Rectal smooth muscle tissue (tissue), 1 donor: Measurements from ENCODE around the gene LAMA5.

Experiments used
- H3K27ac ChIP-seq: one replicate; pipeline ENCODE4 v1.7.0; 2013; ENCODE audit warnings: low read depth, low read length, inconsistent platforms
- H3K27me3 ChIP-seq: one replicate; pipeline ENCODE4 v1.7.0; 2013; ENCODE audit warnings: low read length; ENCODE audit not compliant: control insufficient read depth, insufficient read depth
- H3K36me3 ChIP-seq: one replicate; pipeline ENCODE4 v1.7.0; 2013; ENCODE audit warnings: low read length; ENCODE audit not compliant: control insufficient read depth, insufficient read depth
- H3K4me1 ChIP-seq: one replicate; pipeline ENCODE4 v1.7.0; 2013; ENCODE audit warnings: low read length; ENCODE audit not compliant: control insufficient read depth, insufficient read depth
- H3K4me3 ChIP-seq: one replicate; pipeline ENCODE4 v1.7.0; 2013; ENCODE audit warnings: low read length
- H3K9ac ChIP-seq: one replicate; pipeline ENCODE4 v1.7.0; 2013; ENCODE audit warnings: low read length

Gene LAMA5

DNA sequence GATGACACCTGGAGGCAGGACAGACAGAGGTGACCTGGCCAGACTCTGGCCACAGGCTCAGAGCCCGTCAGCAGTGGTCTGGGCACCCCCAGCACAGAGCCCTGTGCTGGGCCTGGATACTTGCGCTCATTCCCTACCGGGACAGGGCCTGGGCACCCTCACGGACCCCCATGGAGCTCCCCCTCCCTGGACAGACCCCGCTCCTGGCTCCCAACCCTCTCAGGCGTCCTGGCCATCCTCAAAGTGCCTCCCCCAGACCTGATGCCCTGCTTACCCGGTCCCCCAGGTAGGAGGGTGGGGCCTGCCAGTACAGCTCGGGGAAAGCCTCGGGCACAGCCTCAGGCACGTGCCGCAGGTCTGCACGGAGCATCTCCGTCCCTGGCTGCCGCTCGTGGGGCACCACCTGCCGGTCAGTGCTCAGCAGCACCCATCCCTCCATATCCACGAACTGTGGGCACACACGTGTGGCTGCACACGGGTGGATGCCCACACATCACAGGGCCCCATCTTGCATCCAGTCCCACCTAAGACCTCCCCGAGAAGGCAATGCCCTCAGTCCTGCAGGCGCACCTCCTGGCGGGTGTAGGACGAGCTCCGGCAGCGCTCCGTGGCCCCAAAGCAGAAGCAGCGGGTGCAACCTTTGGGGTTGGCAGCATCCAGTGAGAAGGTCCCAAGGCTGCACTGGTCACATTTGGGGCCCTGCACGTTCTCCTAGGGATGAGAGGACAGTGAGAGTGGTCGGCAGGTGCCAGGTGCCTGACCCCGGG, 40.0 kb downstream of the LAMA5 start:
- H3K27me3 ChIP-seq = no peaks in the 10 kb centered on the region
- H3K27ac ChIP-seq = no peak overlapping the region
- no peaks in the 10 kb centered on the region for H3K4me1 ChIP-seq
- H3K4me3 ChIP-seq = no peak overlapping the region
- H3K36me3 ChIP-seq = peaks cover 31% of the 10 kb centered on the region
- H3K9ac ChIP-seq = no peak overlapping the region

DNA sequence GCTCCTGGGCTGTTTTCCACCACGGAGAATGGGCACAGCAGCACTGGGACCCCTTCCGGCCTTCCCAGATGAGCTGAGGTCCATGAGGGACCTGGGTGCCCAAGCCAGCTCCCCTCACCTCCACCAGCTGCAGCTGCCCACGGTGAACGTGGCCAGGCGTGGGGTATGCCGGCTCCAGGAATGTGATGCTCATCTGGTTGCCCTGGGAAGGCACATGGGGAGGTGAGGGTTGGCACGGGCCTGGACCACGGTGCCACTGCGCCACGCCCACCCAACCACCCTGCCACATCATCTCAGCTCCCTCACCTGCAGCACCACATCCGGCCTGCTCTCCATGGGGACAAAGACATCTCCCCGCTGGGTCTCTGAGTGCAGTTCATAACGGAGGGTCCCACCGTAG, 40.6 kb downstream of the LAMA5 start:
- Histone ChIP-seq H3K4me1 (no peaks in the 10 kb centered on the region), H3K27me3 (no peaks in the 10 kb centered on the region), H3K27ac (no peak overlapping the region), H3K9ac (no peak overlapping the region), H3K36me3 (peaks cover 31% of the 10 kb centered on the region), H3K4me3 (no peak overlapping the region)

DNA sequence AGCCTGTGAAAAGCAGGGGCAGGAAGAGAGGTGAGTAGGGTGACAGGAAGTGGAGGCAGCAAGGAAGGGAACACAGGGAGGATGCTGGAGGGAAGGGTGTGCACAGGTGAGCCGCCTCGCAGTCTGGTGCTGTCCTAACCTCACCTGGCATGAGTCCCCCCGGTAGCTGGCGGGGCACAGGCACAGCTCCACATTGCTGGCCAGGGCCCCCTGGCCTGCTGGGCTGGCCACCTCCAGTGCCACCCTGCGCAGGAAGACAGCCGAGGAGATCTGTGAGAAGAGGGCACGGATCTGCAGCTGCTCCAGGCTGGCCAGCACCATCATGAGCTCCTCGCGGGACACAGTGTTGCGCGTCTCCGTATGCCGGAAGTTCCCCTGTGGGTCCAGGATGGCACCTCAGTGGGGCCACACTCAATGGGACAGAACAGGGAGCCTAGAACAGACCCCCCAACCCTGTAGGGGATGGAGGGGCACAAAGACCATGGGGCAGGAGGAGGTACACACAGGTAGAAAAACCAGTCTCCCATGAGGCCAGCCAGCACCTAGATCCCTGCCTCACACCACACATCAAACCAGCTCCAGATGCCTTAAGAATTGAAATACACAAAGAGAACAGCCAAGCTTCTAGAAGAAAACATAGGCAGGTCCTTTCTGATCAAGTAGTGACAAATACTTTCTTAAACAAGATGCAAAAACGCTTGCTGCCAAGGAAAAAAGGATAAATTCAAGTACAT, 41.8 kb downstream of the LAMA5 start:
- Histone ChIP-seq H3K4me1 (no peaks in the 10 kb centered on the region), H3K27ac (no peak overlapping the region), H3K9ac (no peak overlapping the region), H3K36me3 (peaks cover 31% of the 10 kb centered on the region), H3K4me3 (no peak overlapping the region), H3K27me3 (no peaks in the 10 kb centered on the region)

DNA sequence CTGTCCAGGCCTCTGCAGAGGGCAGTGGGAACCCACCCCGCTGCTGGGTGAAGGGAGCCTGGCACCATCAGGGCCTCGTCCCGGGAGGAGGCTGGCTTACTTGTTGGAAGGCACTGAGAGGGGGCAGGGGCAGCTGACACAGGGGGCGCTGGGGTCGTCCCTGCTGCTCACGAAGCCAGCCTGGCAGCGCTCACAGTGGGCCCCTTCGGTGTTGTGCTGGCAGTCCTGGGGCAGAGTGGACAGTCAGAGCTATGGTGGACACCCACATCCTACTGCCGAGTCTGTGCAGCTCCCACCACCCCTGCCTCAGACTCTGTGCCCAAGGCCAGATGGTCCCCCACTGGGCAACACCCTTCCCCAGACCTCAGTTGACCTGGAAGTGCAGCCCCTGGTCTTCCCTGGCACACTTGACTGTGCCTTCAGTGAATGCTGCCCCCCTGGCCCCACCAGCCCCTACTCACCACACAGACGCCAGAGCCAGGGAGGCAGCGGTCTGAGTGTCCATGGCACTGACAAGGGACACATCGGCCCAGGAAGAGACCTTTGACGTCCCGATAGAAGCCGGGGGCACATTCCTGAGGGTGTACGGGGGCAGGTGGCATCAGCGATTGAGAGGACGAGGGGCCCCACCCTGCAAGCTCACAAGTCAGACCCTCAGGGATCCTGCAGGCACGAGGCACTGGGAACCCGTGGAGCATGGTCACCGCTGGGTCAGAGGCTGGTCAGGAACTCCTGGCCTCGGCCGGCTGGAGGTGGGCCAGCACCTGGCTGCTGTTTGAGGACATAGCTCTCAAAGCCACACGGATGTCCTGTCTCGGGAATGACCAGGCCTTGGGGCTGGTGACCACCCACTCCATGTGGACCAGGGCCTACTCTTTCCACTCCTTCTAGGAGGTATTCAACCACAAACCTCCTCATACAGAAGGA, 42.9 kb downstream of the LAMA5 start:
- Histone ChIP-seq H3K9ac (no peak overlapping the region), H3K4me3 (no peak overlapping the region), H3K27me3 (no peaks in the 10 kb centered on the region), H3K36me3 (peaks cover 25% of the 10 kb centered on the region), H3K4me1 (no peaks in the 10 kb centered on the region), H3K27ac (no peak overlapping the region)

DNA sequence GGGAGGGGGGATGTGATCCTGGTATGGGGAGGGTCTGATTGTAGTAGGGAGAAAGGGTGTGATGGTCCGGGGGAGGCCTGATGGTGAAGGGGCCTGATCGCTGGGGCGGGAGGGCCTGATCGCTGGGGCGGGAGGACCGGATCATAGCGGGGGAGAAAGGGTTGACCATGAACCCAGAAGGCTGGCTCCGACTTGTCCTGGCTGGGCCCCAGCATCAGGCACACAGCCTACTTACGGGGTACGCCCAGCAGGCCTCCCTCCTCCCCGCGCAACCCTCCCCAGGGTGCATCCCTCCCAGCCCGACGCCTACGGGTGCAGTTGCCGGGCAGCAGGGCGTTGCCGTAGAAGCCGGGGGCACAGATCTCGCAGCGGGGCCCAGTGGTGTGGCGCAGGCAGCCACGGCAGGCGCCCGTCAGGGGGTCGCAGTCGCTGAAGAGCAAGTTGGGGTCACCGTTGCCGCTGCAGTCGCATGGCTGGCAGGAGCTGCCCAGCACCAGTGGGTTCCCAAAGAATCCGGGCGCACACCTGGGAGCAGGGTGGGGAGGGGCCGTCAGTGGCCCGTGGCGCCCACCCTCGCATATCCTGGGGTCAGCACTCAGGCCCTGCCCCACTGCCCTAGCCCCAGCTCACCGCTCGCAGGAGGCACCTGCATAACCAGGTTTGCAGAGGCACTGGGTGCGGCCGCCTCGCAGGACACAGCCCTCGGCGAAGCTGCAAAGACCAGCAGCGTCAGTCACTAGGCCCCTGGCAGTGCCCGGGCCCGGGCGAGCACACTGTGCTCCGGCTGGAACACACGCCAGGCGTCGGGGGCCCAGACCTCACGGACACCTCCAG, 43.7 kb downstream of the LAMA5 start:
- Histone ChIP-seq H3K4me1 (no peaks in the 10 kb centered on the region), H3K36me3 (peaks cover 23% of the 10 kb centered on the region), H3K4me3 (no peak overlapping the region), H3K9ac (no peak overlapping the region), H3K27me3 (no peaks in the 10 kb centered on the region), H3K27ac (no peak overlapping the region)

DNA sequence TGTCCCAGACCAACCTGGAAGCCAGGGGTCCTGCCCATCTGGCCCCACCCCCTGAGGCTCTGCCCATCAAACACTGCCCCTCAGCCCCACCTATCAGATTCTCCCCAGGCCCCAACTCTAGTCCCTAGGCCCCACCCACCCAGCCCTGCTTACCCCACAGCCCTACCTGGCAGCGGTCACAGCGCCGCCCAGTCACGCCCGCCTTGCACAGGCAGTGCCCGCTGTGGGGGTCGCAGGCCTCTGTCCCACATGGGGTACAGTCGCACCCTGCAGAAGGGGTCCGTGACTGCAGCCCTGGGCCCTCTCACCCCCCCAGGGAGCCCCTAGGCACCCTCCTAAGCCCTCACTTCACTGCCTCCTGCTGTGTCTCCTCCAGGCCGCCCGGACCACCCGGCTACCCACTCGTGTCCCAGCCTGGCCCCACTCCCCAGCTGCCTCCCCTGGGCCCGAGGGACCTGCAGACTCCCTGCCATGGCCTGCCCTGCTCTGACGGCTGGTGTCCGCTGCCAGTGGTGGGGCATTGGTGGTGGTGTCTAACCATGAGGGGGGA, 44.5 kb downstream of the LAMA5 start:
- Histone ChIP-seq H3K4me3 (no peak overlapping the region), H3K27me3 (no peaks in the 10 kb centered on the region), H3K9ac (no peak overlapping the region), H3K36me3 (peaks cover 23% of the 10 kb centered on the region), H3K4me1 (no peaks in the 10 kb centered on the region), H3K27ac (no peak overlapping the region)

DNA sequence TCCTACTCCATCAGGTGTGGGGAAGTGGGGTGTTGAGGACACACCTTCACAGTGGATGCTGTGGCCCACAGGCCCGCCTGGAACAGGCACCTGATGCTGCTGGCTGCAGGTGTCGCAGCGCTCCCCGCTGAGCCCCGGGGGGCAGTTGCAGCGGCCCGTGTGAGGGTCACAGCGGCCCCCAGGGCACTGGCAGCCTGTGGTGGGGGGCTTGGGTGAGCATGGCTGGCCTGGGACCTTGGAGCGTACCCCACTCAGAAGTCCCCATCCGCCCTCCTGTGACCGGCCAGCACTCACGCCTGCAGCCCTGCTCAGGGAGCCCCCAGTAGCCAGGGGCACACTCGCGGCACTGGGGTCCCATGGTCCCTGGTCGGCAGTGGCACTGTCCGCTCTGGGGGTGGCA, 45.1 kb downstream of the LAMA5 start:
- H3K9ac ChIP-seq = no peak overlapping the region
- H3K4me1 ChIP-seq = no peaks in the 10 kb centered on the region
- H3K4me3 ChIP-seq = no peak overlapping the region
- H3K27me3 ChIP-seq = no peaks in the 10 kb centered on the region
- H3K36me3 ChIP-seq = peaks cover 21% of the 10 kb centered on the region
- no peak overlapping the region for H3K27ac ChIP-seq

DNA sequence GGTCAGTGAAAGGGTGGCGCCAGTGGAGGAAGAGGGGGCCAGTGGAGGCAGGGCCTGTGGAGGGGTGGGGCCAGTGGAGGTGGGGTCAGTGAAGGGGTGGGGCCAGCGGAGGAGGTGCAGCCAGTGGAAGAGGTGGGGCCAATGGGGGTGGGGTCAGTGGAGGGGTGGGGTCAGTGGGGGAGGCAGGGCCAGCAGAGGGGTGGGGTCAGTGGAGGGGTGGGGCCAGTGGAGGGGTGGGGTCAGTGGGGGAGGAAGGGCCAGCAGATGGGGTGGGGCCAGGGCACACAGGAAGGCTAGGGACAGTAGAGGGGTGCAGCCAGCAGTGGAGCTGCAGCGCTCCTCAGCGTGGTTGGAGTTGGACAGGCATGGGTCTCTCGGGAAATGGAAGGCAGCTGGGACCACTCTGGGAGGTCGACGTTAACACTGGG, 45.6 kb downstream of the LAMA5 start:
- peaks cover 22% of the 10 kb centered on the region for H3K36me3 ChIP-seq
- no peak overlapping the region for H3K9ac ChIP-seq
- H3K27ac ChIP-seq = no peak overlapping the region
- H3K4me3 ChIP-seq = no peak overlapping the region
- no peaks in the 10 kb centered on the region for H3K4me1 ChIP-seq
- no peaks in the 10 kb centered on the region for H3K27me3 ChIP-seq

DNA sequence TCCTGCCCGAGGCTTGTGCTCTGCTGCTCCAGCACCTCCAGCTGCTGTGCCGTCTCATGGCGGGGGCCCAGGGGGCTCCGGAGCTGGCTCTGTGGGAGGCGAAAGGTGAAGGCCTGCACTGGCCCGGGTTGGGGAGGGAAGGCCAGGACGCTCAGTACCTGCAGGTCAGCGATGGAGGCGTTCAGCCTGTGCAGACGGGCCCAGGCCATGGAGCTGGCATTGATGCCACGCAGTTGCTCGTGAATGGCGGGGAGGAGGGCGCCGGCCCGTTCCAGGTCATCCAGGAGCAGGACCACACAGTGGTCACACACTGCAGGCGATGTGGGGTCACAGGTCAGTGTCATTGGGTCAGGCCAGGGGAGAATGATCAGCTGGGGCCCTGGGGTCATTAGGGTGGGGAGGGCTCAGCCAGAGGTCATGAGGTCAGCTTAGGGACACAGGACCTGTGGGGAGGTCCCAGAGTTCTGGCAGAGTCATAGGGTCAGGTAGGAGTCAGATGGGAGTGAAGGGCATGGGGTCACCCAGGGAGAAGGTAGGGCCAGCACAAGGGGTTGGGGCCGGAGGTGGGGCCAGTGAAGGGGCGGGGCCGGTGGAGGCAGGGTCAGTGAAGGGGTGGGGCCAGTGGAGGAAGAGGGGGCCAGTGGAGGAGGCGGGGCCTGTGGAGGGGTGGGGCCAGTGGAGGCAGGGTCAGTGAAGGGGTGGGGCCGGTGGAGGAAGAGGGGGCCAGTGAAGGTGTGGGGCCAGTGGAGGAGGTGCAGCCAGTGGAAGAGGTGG, 46.3 kb downstream of the LAMA5 start:
- H3K27me3 ChIP-seq = no peaks in the 10 kb centered on the region
- H3K4me1 ChIP-seq = no peaks in the 10 kb centered on the region
- H3K9ac ChIP-seq = no peak overlapping the region
- H3K4me3 ChIP-seq = no peak overlapping the region
- H3K36me3 ChIP-seq = peaks cover 27% of the 10 kb centered on the region
- H3K27ac ChIP-seq = peak overlapping the region; percentile 61

DNA sequence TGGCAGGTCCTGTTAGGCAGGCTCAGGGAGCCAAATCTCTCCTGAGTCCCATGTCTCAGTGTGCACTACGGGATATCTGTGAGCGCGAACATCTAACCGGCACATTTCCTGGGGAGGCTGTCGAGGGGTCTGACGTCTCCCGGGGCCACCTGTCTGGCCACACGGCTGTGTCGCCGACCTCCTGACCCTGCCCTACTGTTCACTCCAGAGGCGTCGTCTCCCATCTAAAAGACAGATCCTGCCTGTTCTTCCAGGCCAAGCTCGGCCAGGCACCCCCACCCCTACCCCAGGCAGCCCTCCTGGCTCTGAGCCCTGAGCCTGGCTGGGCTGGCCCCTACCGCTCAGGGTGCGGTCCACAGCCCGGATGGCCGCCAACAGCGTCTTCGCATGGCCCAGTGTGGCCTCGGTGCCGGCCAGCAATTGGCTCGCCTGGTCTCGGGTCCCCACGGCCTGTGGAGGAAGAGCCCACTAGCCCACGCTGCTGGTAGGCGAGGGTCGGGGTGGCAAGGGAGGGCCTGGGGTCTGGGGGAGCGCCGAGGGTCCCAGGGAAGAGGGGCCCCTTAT, 47.7 kb downstream of the LAMA5 start:
- H3K9ac ChIP-seq = no peak overlapping the region
- H3K4me3 ChIP-seq = no peak overlapping the region
- no peaks in the 10 kb centered on the region for H3K27me3 ChIP-seq
- H3K27ac ChIP-seq = no peak overlapping the region
- H3K36me3 ChIP-seq = peaks cover 34% of the 10 kb centered on the region
- H3K4me1 ChIP-seq = no peaks in the 10 kb centered on the region
